Measurements from ENCODE around the gene TNPO1.
"Not testable (repeated sequence)": the region's sequence is repeated elsewhere in the genome, so short reads cannot be mapped to it uniquely, and the experiment has no call there.

Gene TNPO1

GRCh38 chr5:72920690-72921502, 104.4 kb downstream of the TNPO1 start:
- Histone ChIP-seq H3K4me1 (peaks cover 0 to 38% (median 0%) of the 10 kb centered on the region in 10 experiments; a peak in 4 of 20 replicates), H3K9ac (no peak overlapping the region; a peak in 1 of 22 replicates), H3K27ac (peak overlapping the region in 1 of 11 experiments; percentile 36; a peak in 1 of 22 replicates), H3K9me3 (replicated peaks in 1 of 11) (peaks cover 7 to 11% (median 8%) of the 10 kb centered on the region in 11 experiments; a peak in 20 of 22 replicates), H3K4me3 (no peak overlapping the region), H3K36me3 (peaks cover 0 to 4% (median 0%) of the 10 kb centered on the region in 11 experiments; a peak in 2 of 22 replicates), H4K20me1 (no peaks in the 10 kb centered on the region), H3K27me3 (no peaks in the 10 kb centered on the region), H3K4me2 (peak overlapping the region in 2 of 11 experiments; percentile 44 to 64; a peak in 4 of 22 replicates)
- no peak for TF ChIP-seq Cebpa-rat (IDR thresholded peaks at IDR 0.05)

GRCh38 chr5:72921886-72922285, 105.4 kb downstream of the TNPO1 start:
- Histone ChIP-seq H3K4me3 (no peak overlapping the region), H3K4me1 (peaks cover 0 to 38% (median 0%) of the 10 kb centered on the region in 10 experiments; a peak in 4 of 20 replicates), H3K9ac (peak overlapping the region in 1 of 11 experiments; percentile 48; a peak in 1 of 22 replicates), H4K20me1 (no peaks in the 10 kb centered on the region), H3K27ac (peak overlapping the region in 2 of 11 experiments; percentile 21 to 36; a peak in 2 of 22 replicates), H3K36me3 (peaks cover 0 to 4% (median 0%) of the 10 kb centered on the region in 11 experiments; a peak in 2 of 22 replicates), H3K9me3 (replicated peaks in 1 of 11) (peaks cover 11 to 21% (median 14%) of the 10 kb centered on the region in 11 experiments; a peak in 20 of 22 replicates), H3K27me3 (no peaks in the 10 kb centered on the region), H3K4me2 (peak overlapping the region in 2 of 11 experiments; percentile 44 to 64; a peak in 4 of 22 replicates)
- TF ChIP-seq Cebpa-rat (IDR thresholded peaks at IDR 0.05), result no peak

- Histone ChIP-seq H3K9ac (no peak overlapping the region), H3K4me1 (peaks cover 0 to 38% (median 0%) of the 10 kb centered on the region in 10 experiments; a peak in 4 of 20 replicates)
Measured at GRCh38 chr5:72922422-72922821, 106.0 kb downstream of the TNPO1 start.

GRCh38 chr5:72925336-72926010, 109.0 kb downstream of the TNPO1 start:
- H3K9ac ChIP-seq, result no peak overlapping the region
- peaks cover 11 to 24% (median 17%) of the 10 kb centered on the region in 11 experiments; a peak in 20 of 22 replicates for H3K9me3 ChIP-seq (replicated peaks in 1 of 11)
- no peak overlapping the region for H3K4me2 ChIP-seq
- H3K4me3 ChIP-seq, result no peak overlapping the region
- H3K4me1 ChIP-seq, result peaks cover 0 to 38% (median 0%) of the 10 kb centered on the region in 10 experiments; a peak in 4 of 20 replicates
- H3K36me3 ChIP-seq, result peaks cover 0 to 4% (median 0%) of the 10 kb centered on the region in 11 experiments; a peak in 2 of 22 replicates
- no peak for TF ChIP-seq Cebpa-rat (IDR thresholded peaks at IDR 0.05)
- H3K27ac ChIP-seq, result no peak overlapping the region
- no peaks in the 10 kb centered on the region for H4K20me1 ChIP-seq
- no peaks in the 10 kb centered on the region for H3K27me3 ChIP-seq

More at GRCh38 chr5:72922422-72922821, 106.0 kb downstream of the TNPO1 start:
- H3K27me3 ChIP-seq, result no peaks in the 10 kb centered on the region
- TF ChIP-seq Cebpa-rat (IDR thresholded peaks at IDR 0.05), result no peak
- H3K36me3 ChIP-seq, result peaks cover 0 to 4% (median 0%) of the 10 kb centered on the region in 11 experiments; a peak in 2 of 22 replicates
- no peaks in the 10 kb centered on the region for H4K20me1 ChIP-seq
- no peak overlapping the region; a peak in 1 of 22 replicates for H3K27ac ChIP-seq
- peaks cover 11 to 24% (median 14%) of the 10 kb centered on the region in 11 experiments; a peak in 20 of 22 replicates for H3K9me3 ChIP-seq (replicated peaks in 1 of 11)
- H3K4me3 ChIP-seq, result no peak overlapping the region
- H3K4me2 ChIP-seq, result peak overlapping the region in 2 of 11 experiments; percentile 44 to 64; a peak in 3 of 22 replicates

- H3K9me3 ChIP-seq (replicated peaks in 1 of 11), result peaks cover 6 to 48% (median 13%) of the 10 kb centered on the region in 11 experiments; a peak in 18 of 22 replicates
- H3K4me2 ChIP-seq, H4K20me1 ChIP-seq, H3K27ac ChIP-seq, H3K36me3 ChIP-seq, H3K4me3 ChIP-seq, H3K27me3 ChIP-seq, H3K9ac ChIP-seq: not testable (repeated sequence)
- H3K4me1 ChIP-seq, result peaks cover 0 to 22% (median 2%) of the 10 kb centered on the region in 10 experiments; a peak in 10 of 20 replicates
Measured at GRCh38 chr5:72932686-72933085, 116.2 kb downstream of the TNPO1 start.

- not testable (repeated sequence) for H3K27ac ChIP-seq
Measured at GRCh38 chr5:72934953-72935725, 118.7 kb downstream of the TNPO1 start.

GRCh38 chr5:72936893-72937292, 120.4 kb downstream of the TNPO1 start:
- TF ChIP-seq Cebpa-rat (IDR thresholded peaks at IDR 0.05), result no peak
- Histone ChIP-seq H3K9ac (peak overlapping the region in 1 of 11 experiments; percentile 73; a peak in 1 of 22 replicates), H3K4me3 (no peak overlapping the region), H4K20me1 (no peaks in the 10 kb centered on the region), H3K27ac (peak overlapping the region in 3 of 11 experiments; percentile 65 to 77 (median 76); a peak in 5 of 22 replicates), H3K4me1 (peaks cover 0 to 64% (median 3%) of the 10 kb centered on the region in 10 experiments; a peak in 10 of 20 replicates), H3K4me2 (peak overlapping the region in 3 of 11 experiments; percentile 65 to 88 (median 80); a peak in 6 of 22 replicates), H3K36me3 (no peaks in the 10 kb centered on the region), H3K9me3 (replicated peaks in 1 of 11) (peaks cover 0 to 28% (median 11%) of the 10 kb centered on the region in 11 experiments; a peak in 16 of 22 replicates), H3K27me3 (no peaks in the 10 kb centered on the region)

More at GRCh38 chr5:72934953-72935725, 118.7 kb downstream of the TNPO1 start:
- not testable (repeated sequence) for H3K27me3 ChIP-seq, H3K36me3 ChIP-seq, H3K9ac ChIP-seq, H3K4me3 ChIP-seq, H3K4me2 ChIP-seq, H4K20me1 ChIP-seq
- Histone ChIP-seq H3K4me1 (peaks cover 0 to 46% (median 3%) of the 10 kb centered on the region in 10 experiments; a peak in 10 of 20 replicates), H3K9me3 (replicated peaks in 1 of 11) (peaks cover 6 to 43% (median 12%) of the 10 kb centered on the region in 11 experiments; a peak in 18 of 22 replicates)
